ENCODE measurements around the gene CCDC83. TPM values are rescaled to one million over a fixed set of nuclear protein-coding genes. Genes with fewer than 3 reads are reported as not detected.

The CCDC83 gene
- total and polyA plus RNA-seq, 2 experiments from 2014 or later, result not detected

DNA sequence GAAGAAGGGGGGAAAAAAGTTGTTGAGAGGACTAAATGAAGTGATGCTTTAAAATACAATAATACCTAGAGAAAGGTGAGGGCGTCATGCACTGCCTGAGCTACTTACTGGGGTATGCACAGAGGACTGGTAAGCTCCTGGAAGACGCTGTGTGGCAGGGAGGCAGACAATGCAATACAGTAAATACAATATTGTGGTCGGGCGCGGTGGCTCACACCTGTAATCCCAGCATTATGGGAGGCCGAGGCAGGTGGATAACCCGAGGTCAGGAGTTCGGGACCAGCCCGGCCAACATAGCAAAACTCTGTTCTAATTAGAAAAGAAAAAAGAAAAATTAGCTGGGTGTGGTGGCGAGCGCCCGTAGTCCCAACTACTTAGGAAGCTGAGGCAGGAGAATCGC lies 43.6 kb upstream of the CCDC83 start (continued):
- no peak for TF ChIP-seq ZNF462 (CRISPR knock-in tag; IDR thresholded peaks at IDR 0.05)
- no peak for TF ChIP-seq ZNF114 (CRISPR knock-in tag; IDR thresholded peaks at IDR 0.05)
- TF ChIP-seq EZH2 (IDR thresholded peaks at IDR 0.05; ENCODE audit: low read depth, unreplicated experiment), result no peak
- TF ChIP-seq CREB1 (CRISPR knock-in tag; IDR thresholded peaks at IDR 0.05; ENCODE audit: low read depth), result no peak
- no peak for TF ChIP-seq NANOG (IDR thresholded peaks at IDR 0.05; ENCODE audit: borderline replicate concordance)
- TF ChIP-seq ZNF331 (CRISPR knock-in tag; IDR thresholded peaks at IDR 0.05; ENCODE audit: low read depth), result no peak

DNA sequence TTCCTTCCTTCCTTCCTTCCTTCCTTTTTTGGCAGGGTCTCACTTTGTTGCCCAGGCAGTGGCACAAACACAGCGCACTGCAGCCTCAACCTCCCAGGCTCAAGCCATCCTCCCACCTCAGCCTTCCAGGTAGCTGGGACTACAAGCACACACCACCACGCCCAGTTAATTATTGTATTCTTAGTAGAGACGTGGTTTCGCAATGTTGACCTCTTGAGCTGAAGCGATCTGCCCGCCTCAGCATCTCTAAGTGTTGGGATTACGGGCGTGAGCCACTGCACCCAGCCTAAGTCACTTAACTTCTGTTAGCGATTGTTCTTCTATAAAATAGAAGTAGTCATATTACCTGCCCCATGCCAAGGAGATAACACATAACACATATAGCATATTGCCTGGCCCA lies 41.5 kb upstream of the CCDC83 start:
- no peaks in the 10 kb centered on the region for H3K79me2 ChIP-seq (replicated peaks; ENCODE audit: insufficient read depth)
- H3K9me2 ChIP-seq (ENCODE audit: insufficient read depth), result no peaks in the 10 kb centered on the region
- no peak overlapping the region for H3K4me2 ChIP-seq
- no peak overlapping the region for H2AFZ ChIP-seq
- H3K27me3 Mint-ChIP-seq (ENCODE audit: insufficient read depth, low read depth, poor library complexity), result peaks cover 24% of the 10 kb centered on the region
- peaks cover 9% of the 10 kb centered on the region for H3K4me1 ChIP-seq (ENCODE audit: insufficient read depth)
- H3K4me3 ChIP-seq, result no peak overlapping the region
- H3K4me1 Mint-ChIP-seq, result peaks cover 12% of the 10 kb centered on the region
- DNase-seq (ENCODE audit: low spot score) (no peak), ATAC-seq (no peak)
- no peaks in the 10 kb centered on the region for H3K36me3 ChIP-seq (ENCODE audit: insufficient read depth)
- H3K27me3 ChIP-seq (ENCODE audit: insufficient read depth), result peaks cover 39% of the 10 kb centered on the region
- H3F3A ChIP-seq (replicated peaks; ENCODE audit: low read depth), result 0 out of 2 replicates have a peak, but pooled peaks cover 4% of the 10 kb centered on the region
- TF ChIP-seq REST (IDR thresholded peaks at IDR 0.05; ENCODE audit: unreplicated experiment) (no peak), ZNF331 (CRISPR knock-in tag; IDR thresholded peaks at IDR 0.05; ENCODE audit: low read depth) (no peak), EZH2phosphoT487 (IDR thresholded peaks at IDR 0.05; ENCODE audit: unreplicated experiment) (no peak), POLR2AphosphoS5 (IDR thresholded peaks at IDR 0.05; ENCODE audit: low read depth) (no peak), ZNF114 (CRISPR knock-in tag; IDR thresholded peaks at IDR 0.05) (no peak), JUNB (IDR thresholded peaks at IDR 0.05; ENCODE audit: unreplicated experiment) (no peak)
- TF ChIP-seq, protein P1, sequence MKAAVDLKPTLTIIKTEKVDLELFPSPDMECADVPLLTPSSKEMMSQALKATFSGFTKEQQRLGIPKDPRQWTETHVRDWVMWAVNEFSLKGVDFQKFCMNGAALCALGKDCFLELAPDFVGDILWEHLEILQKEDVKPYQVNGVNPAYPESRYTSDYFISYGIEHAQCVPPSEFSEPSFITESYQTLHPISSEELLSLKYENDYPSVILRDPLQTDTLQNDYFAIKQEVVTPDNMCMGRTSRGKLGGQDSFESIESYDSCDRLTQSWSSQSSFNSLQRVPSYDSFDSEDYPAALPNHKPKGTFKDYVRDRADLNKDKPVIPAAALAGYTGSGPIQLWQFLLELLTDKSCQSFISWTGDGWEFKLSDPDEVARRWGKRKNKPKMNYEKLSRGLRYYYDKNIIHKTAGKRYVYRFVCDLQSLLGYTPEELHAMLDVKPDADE (IDR thresholded peaks at IDR 0.05), result no peak
- no peak overlapping the region for H3K27ac ChIP-seq (ENCODE audit: low read depth)
- no peaks in the 10 kb centered on the region for H3K9me3 Mint-ChIP-seq
- no peak overlapping the region for H3K27ac Mint-ChIP-seq
- no peaks in the 10 kb centered on the region for H3K36me3 Mint-ChIP-seq (ENCODE audit: low read depth)
- no peaks in the 10 kb centered on the region for H4K20me1 ChIP-seq (replicated peaks; ENCODE audit: insufficient read depth)
- no peak overlapping the region for H3K4me3 Mint-ChIP-seq
